Measurements from ENCODE around the gene POLR3A.

Gene POLR3A

DNA sequence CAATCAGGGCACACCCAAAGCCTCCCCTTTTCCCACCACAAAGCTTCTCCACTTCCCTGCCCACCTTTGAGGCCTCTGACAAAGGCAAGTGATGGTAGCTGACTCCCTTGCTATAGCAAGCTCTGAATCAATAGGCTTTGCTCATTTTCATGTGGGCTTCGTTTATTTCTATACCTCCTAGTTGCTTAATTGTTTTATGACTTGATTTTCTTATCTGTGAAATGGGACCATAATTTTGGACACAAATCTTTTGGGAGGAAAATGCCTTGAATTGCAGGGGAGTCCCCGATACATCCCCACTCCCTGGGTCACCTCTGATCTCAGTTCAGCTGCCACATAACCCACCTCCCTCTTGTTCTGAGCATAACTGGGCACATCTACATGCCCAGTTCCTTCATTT is 89.1 kb downstream of the POLR3A start:
- DNase-seq: no peak

DNA sequence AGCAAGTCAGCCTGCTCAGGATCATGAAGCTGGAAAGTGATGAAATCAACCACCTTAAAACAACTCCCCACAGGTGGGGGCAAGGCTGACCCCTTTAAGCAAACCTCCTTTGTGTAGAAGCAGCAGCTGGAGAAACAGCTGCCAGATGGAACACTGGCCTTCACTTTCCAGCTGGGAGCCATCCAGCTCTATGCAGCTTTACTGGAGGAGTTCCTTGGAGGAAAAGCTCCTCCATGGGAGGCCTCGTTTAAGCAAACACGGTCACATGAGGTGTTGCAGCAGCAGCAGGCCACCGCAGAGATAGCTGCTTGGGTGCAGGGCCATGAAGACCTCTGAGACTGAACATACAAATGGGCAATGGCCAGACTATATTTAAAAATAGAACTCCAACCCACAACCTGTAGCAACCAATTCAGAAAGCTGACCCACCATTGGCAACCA is 89.7 kb downstream of the POLR3A start:
- DNase-seq: no peak

DNA sequence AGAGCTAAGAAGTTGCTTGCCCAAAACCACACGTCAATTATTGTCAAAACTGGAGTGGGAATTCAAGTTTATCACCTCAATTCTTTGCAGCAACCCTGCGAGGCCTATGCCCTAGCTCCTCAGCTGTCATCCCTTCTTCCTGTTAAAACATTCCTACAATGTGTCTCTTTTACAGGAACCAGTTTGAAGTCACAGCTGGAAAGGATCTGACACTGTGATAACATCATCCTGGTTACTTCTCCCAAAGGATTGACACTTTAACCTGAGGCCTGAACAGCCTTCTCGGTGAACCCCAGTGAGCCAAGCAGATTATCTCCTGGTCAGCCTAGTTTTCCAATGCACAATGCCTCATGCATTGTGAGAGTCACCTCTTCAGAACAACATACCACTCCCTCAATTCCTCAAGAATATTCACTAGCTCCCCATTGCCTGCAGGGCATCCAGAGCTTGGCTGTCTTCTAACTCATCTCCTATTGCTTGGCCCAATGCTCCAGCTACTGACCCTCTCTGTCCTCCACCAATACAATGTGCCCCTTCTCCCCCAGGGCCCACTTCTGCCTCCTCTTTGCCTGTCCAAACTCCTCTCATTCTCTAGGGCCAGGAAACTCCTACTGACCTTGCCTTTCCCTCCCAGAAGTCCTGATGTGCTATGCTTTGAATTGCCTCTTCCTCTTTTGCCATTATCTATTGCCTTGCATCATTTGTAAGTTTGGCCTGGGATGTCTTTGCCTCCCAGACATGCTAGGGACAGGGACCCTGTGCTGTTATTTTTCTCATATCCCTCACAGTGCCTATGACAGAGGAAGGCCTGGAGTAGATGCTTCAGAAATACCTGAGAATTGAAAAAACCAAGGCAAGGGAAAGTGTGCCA is 92.4 kb downstream of the POLR3A start:
- DNase-seq: no peak

- no peak for DNase-seq
These were observed 97.1 kb downstream of the POLR3A start for GRCh38 chr10:77932016-77932715.

- DNase-seq: no peak
These were observed 101.7 kb downstream of the POLR3A start for GRCh38 chr10:77927402-77928246.

- DNase-seq: no peak
These were observed 102.5 kb downstream of the POLR3A start, which contains the start of gene DLG5 for GRCh38 chr10:77926566-77927401. DLG5 (minus strand) TSS chr10:77926755; CDS start chr10:77926520, 235 bp downstream.

GRCh38 chr10:77925795-77926565 is 103.3 kb downstream of the POLR3A start:
- no peak for DNase-seq

DNA sequence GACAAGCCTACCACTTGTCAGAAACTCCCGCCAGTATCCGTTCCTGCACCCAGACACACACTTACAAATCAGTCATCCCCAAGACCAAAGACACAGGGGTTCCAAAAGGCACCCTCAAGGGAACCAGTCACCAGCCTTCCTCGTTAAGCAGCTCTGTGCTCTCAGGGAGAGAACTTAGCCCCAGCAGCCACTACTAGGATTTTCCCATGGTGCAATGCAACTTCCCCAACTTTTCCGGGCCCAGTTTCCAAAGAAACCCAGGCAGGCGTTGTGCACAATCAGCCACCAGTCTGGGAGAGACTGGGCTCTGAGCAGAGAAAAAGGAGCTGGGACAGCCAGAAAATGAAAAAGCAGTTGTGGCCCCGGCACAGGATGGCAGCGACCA is 103.9 kb downstream of the POLR3A start:
- DNase-seq: no peak

- DNase-seq: no peak
These were observed 106.6 kb downstream of the POLR3A start for GRCh38 chr10:77922566-77923179.

- no peak for DNase-seq
These were observed 107.3 kb downstream of the POLR3A start for GRCh38 chr10:77922055-77922454.

DNA sequence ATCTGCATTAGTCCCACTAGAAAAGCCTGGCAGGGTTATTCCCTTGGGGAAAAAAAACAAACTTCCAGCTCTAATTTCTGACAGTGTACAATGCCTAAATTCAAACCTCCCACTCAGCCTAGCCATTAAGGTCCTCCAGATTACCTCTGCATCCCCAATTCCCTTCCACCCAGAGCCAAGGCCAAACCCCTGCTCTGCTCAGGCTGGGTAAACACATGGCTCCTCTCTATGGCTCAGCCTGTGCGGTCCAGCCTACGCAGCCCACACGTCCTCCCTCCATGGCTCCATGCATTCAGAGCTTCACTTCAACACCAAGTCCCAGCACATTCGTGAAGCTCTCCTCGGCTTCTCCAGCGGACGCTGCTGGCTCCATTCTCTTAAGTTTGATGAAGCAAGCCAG is 107.9 kb downstream of the POLR3A start:
- DNase-seq: no peak

DNA sequence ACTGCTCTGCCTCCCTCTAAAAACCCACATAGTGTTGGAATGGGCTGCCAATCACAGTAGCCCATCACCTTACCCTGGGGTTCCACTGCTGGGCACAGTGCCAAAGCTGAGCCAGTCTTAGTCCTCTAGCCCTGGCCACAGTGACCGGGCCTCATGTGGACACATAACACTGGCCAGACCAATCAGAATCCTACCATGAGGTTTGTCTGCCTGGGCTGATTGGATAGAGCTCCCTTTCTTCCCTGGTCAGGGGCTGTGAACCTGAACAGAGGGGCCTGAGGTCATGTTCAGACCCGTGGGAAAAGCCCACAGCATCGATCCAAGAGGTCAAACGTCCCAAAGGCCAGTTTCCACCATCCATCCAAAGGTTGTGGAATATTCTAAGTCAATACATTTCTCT is 108.8 kb downstream of the POLR3A start:
- no peak for DNase-seq

DNA sequence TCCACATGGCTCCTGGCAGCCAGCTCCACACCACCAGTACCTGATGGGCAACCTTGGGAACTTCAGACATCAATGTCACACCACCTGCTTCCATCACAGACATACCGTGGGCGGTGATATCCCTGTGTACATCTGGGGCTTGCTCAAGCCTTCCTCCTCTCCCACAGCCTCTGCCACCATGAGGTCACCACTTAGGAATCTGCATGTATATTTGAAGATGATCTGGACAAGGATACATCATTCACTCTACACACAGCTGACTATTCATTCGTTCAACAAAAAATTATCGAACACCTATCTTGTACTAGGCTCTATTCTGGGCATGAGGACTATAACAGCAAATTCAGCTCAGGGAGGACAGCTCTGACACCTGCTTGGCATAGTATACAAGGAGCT is 109.6 kb downstream of the POLR3A start:
- DNase-seq: no peak
